HG03575 (cell line): ENCODE data around the gene ERLIN1.

Source experiments
- ATAC-seq: cut with Tn5 transposase; IDR thresholded peaks from one replicate; pipeline ENCODE4 v1.9.1; 2021; ENCODE audit not compliant: unreplicated experiment, insufficient number of reproducible peaks, low FRiP score; ENCODE audit errors: extremely low read depth

ERLIN1 gene

DNA sequence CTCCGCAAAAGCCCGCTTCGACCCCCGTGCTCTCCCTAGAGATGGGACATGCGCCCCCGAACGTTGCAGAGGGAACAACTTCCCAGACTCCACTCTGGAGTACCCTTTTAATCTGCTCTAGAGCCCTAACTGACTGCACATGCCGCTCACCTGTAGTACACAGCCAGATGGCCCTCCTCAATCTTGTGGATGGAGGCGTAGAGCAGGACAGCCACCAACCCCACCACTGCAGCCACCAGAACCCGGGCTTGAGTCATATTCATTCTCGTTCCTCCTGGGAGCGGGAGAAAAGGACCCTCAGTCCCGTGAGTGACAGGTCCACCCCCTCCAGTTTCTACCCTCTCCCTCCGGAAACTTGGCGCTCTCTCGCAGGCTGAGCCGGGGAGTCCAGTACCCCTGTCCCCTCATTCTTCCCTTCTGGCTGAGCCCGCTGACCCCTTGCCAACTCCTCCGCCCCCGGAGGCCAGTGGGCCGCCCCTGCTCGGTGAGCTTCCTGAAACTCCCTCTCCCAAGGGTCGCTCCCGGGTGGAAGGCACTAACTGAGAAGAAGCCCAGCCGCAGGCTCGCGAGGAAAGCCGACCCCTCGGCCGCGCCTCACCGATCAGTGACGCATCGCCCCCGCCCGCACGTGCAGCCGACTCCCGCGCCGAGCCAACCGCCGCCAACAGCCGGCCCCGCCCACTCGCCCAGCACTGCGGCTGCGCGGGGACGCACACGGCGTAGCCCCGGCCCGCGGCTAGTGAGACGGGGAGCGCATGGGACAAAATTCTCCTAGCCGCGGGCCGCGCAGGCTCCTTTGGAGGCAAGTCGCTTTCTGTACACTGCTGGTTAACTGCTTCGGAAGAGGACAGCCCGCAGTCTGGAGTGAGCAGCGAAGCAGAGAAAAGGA is at the start of gene ERLIN1:
Gene ERLIN1 (minus strand): TSS at position 666 of the 889 bp plus-strand sequence. CDS start 403 bp downstream, at position 263.
- no peak for ATAC-seq

GRCh38 chr10:100232101-100232500 is 46.3 kb upstream of the ERLIN1 start:
- no peak for ATAC-seq

DNA sequence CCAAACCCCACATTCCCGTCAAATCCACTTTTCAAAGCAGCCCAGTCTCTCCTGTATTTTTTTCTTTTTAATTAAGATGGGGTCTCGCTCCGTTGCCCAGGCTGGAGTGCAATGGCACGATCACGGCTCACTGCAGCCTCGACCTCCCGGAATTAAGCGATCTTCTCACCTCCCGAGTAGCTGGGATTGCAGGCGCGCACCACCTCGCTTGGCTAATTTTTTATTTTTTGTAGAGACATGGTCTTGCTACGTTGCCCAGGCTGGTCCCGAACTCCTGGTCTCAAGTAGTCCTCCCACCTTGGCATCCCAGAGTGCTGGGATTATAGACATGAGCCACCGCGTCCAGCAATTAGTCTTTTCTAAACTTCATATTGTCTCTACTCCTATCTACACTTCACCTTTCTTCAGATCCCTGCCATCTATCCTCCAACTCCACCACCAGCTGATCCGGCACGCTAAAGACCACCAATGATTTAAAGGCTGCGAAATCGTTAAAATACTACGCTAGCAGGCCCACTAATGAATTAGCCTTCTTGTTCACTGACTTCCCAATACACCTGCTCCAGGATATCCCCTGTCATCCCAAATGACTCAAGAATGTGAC is 44.1 kb upstream of the ERLIN1 start:
- ATAC-seq: no peak

GRCh38 chr10:100223879-100224278 is 38.0 kb upstream of the ERLIN1 start:
- no peak for ATAC-seq

DNA sequence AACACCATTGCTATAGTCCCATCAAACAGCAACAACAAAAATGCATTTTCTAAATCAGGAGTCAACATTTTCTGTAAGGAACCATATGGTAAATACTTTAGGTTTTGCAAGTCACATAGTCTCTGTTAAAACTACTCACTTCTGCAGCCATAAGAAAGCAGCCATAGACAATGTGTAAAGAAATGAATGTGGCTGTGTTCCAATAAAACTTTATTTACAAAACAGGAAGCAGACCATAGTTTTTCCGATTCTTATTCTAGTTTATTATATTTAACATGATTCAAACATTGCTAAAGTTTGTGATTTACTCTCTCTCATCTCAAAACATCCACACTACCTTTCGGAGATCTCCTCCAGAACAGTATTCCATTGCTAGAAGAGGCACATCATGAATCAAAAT is 36.7 kb upstream of the ERLIN1 start:
- ATAC-seq: no peak

DNA sequence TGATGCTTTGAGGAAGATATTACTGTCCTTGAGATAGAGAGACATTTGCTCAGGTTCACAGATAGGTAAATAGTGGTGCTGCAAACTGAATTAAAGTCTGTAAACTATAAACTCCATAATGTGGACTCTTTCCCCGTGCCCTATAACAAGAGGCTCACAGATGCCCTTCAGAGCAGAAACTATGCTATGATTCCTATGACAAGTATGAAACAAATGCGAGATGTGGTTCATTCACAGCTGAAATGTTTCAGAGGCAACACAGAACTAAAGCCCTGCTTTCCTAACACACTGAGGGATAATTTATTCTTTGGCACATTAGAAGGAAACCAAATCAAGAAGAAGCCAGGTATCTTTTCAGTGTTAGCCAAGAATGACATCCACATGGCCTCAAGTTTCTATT is 30.2 kb upstream of the ERLIN1 start:
- no peak for ATAC-seq

DNA sequence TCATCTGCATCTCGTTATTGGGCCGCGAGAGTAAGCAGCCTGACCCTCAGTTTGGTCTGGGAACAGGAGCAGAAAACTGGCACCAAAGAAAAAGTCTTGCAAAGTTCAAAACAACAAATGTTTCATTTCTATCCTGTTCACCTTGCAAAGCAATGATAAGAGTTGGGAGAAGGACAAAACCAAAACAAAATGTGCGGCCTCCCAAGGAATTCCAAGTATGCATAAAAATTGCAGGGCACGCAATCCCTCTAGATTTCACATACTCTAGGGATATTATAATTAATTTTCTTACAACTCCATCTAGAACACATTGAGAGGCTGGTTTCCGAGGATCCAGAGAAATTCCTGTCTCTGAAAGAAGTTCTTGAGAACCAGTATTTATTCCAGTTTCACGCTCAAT is 23.5 kb upstream of the ERLIN1 start:
- no peak for ATAC-seq

DNA sequence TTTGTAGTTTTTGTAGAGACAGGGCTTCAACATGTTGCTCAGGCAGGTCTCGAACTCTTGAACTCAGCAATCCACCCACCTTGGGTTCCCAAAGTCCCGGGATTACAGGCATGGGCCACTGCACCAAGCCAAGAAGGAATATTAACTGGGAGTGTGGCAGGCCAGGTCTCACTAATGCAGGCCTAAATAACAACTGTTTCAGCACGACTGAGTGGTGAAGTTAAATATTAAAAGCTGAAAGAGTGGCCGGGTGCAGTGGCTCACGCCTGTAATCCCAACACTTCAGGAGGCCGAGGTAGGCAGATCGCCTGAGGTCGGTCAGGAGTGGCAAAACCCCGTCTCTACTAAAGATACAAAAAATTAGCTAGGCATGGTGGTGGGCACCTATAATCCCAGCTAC is 22.4 kb upstream of the ERLIN1 start:
- no peak for ATAC-seq

DNA sequence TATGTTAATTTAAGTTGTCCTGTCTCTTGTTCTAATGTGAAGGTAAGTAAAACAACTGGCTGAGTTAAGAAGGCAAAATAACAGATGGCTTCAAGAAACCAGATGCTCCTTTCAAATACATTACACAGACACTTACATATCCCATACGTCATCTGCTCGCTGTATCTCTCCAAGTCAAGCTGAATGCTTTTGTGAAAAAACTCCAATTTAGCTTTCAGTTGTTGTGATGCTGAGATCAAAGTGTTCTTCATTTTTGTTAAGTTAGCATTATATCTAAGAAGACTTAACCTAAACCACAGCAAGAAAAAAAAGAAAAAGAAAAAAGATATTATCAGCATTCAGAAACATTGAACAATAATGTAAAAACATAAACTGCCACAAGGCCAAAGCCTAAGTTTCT is 18.5 kb upstream of the ERLIN1 start:
- ATAC-seq: no peak

- ATAC-seq: no peak
Measured at GRCh38 chr10:100201549-100201948, 15.7 kb upstream of the ERLIN1 start.

- ATAC-seq: no peak
Measured at GRCh38 chr10:100194711-100195110, 8.9 kb upstream of the ERLIN1 start.

GRCh38 chr10:100192350-100192749 is 6.5 kb upstream of the ERLIN1 start:
- no peak for ATAC-seq

DNA sequence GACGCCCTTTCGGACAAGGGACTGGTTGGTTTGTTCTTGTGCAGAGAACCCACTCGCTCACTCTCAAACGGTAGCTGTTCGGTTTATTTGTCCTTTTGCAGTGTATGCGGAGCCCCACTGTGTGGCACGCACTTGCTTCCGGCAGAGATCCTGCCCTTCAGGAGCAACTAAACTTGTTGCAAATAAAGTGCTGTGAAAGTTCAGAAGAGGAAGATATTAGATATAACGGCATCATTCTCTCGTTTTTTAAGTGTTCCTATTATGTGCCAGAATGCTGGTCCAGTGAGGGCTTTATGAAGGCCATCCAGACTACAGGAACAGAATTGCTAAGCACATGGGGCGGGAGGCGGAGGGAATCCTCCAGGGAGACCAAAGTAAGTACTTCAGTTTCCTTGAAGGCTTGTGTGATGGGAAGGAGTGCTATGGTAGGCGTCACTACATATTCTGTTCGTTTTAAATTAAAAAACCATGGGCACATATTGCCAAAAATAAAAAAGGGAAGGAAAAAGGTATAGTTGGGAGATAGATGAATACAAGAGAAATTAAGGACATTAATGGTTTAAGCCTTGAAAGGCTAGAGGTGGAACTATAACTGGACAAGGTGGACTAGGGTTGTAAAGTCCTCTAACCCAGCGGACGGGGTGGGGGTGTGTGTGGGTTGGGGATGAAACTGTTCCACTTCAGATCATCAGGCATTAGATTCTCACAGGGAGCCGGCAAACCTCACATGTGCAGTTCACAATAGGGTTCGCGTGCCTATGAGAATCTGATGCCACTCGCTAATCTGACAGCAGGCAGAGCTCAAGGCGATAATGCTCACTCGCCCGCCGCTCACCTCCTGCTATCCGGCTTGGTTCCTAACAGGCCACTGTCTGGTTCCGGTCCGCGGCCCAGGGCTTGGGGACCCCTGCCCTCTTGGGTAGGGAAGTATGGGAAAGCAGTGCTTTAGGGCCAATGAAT is 704 bp upstream of the ERLIN1 start:
- ATAC-seq: no peak

DNA sequence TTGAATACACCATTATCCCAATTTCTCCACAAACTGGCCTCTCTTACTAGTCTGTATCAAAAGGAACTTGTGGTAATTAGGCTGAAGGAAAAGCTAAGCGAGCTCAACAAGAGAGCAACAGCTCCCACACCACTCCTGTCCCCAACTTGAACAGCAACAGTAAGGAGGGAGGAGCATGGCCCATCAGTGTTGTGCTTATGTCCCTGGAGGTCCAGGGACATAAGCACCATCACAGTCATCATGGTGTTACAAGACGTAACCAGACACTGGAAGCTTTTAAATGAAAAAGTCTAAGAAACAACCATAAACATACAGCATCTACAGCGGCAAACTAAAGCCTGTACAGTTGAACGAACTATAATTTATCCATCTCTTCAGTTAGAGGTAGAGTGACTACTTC is 989 bp downstream of the ERLIN1 start:
- ATAC-seq: no peak

GRCh38 chr10:100184426-100184825 is 1.4 kb downstream of the ERLIN1 start:
- no peak for ATAC-seq

DNA sequence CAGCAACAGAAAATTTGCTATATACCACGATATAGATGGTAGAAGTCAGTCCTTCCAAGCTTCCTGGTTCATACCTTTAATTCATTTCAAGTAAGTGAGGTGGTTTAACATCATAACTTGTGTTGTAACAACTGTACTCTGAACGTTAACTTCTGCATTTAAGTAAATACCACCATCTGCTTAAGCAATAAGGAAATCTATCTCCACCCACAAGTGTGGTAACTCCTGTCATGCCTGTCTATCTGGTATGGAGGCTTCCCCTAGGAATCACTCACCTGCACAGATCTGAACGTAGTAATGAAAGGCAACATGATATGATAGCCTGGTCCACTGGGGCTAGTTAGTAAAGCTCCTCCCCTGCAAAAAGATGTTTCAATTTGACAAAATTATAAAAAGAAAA is 2.3 kb downstream of the ERLIN1 start:
- no peak for ATAC-seq

- no peak for ATAC-seq
Measured at GRCh38 chr10:100182908-100183307, 2.9 kb downstream of the ERLIN1 start.

DNA sequence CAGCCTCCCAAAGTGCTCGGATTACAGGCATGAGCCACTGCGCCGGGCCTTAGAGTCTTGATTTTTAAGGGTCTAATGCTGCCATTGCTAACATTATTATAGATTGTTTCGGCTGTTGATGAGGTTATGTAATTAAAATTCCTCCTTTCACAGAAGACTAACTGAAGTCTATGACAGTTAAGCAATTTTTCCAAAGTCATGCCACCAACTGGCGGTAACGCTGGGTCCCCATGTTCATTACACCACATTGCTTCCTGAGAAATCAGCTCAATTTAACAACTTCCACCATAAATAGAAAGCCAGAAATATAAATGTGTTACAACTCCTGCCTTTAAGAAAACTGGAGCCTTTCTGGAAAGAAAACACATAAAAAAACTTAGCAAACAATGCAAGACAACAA is 3.5 kb downstream of the ERLIN1 start:
- no peak for ATAC-seq

GRCh38 chr10:100175875-100176274 is 10.0 kb downstream of the ERLIN1 start:
- ATAC-seq: no peak
